HEK293T (cell line): ENCODE results near the gene CYB561A3.

Experiments used
- CTCF ChIA-PET: fragments of 350-600 bp; formaldehyde crosslinking; extraction: SDS; loops from one replicate; lab custom pipeline; 2021; ENCODE audit warnings: antibody characterized with exemption, inconsistent platforms; lab: Yijun Ruan, JAX
- POLR2A ChIA-PET: fragments of 350-600 bp; formaldehyde crosslinking; extraction: SDS; loops from one replicate; lab custom pipeline; 2020; ENCODE audit warnings: antibody characterized with exemption, inconsistent platforms; lab: Yijun Ruan, JAX
- DNase-seq: peaks from one replicate; pipeline ENCODE4 v3.0.0; 2012; ENCODE audit warnings: mixed read lengths; ENCODE audit errors: extremely low spot score
- ARNT ChIP-seq: fragments of 450-650 bp; IDR thresholded peaks from 2 replicates; pipeline ENCODE4 v1.6.1; 2017; ENCODE audit warnings: mild to moderate bottlenecking
- BHLHE40 ChIP-seq: fragments of 450-650 bp; IDR thresholded peaks from 2 replicates; pipeline ENCODE4 v1.6.1; 2016; ENCODE audit warnings: mild to moderate bottlenecking, moderate library complexity, borderline replicate concordance
- CTBP1 ChIP-seq: fragments of 450-650 bp; IDR thresholded peaks from 2 replicates; pipeline ENCODE4 v1.6.1; 2016; ENCODE audit warnings: borderline replicate concordance
- ELF4 ChIP-seq: fragments of 450-650 bp; IDR thresholded peaks from 2 replicates; pipeline ENCODE4 v1.6.1; 2017; ENCODE audit warnings: antibody characterized with exemption
- FOXA1 ChIP-seq: fragments of 450-650 bp; IDR thresholded peaks from 2 replicates; pipeline ENCODE4 v1.6.1; 2016; ENCODE audit warnings: mild to moderate bottlenecking
- FOXK2 ChIP-seq: fragments of 450-650 bp; IDR thresholded peaks from 2 replicates; pipeline ENCODE4 v1.6.1; 2016; ENCODE audit warnings: mild to moderate bottlenecking
- FOXM1 ChIP-seq: fragments of 450-650 bp; IDR thresholded peaks from 2 replicates; pipeline ENCODE4 v1.6.1; 2017; ENCODE audit warnings: mild to moderate bottlenecking, borderline replicate concordance
- HDGF ChIP-seq: fragments of 450-650 bp; IDR thresholded peaks from 2 replicates; pipeline ENCODE4 v1.6.1; 2017; ENCODE audit warnings: antibody characterized with exemption, borderline replicate concordance
- L3MBTL2 ChIP-seq: fragments of 450-650 bp; conservative IDR thresholded peaks from 2 replicates; pipeline ENCODE4 v1.6.1; 2016; ENCODE audit warnings: mild to moderate bottlenecking
- LEF1 ChIP-seq: fragments of 450-650 bp; IDR thresholded peaks from 2 replicates; pipeline ENCODE4 v1.6.1; 2017; ENCODE audit warnings: mild to moderate bottlenecking, borderline replicate concordance
- NFRKB ChIP-seq: fragments of 450-650 bp; IDR thresholded peaks from 2 replicates; pipeline ENCODE4 v1.6.1; 2016; ENCODE audit warnings: mild to moderate bottlenecking, moderate library complexity
- SP1 ChIP-seq: fragments of 450-650 bp; IDR thresholded peaks from 2 replicates; pipeline ENCODE4 v1.6.1; 2017
- SUZ12 ChIP-seq: fragments of 450-650 bp; IDR thresholded peaks from 2 replicates; pipeline ENCODE4 v1.6.1; 2016; ENCODE audit warnings: mild to moderate bottlenecking
- TARDBP ChIP-seq: fragments of 450-650 bp; IDR thresholded peaks from 2 replicates; pipeline ENCODE4 v1.6.1; 2016
- ZNF384 ChIP-seq: fragments of 450-650 bp; IDR thresholded peaks from 2 replicates; pipeline ENCODE4 v1.6.1; 2016
- TF ChIP-seq, protein P1 (sequence below): fragments of 450-650 bp; IDR thresholded peaks from 2 replicates; pipeline ENCODE4 v1.6.1; 2016

Gene CYB561A3

DNA sequence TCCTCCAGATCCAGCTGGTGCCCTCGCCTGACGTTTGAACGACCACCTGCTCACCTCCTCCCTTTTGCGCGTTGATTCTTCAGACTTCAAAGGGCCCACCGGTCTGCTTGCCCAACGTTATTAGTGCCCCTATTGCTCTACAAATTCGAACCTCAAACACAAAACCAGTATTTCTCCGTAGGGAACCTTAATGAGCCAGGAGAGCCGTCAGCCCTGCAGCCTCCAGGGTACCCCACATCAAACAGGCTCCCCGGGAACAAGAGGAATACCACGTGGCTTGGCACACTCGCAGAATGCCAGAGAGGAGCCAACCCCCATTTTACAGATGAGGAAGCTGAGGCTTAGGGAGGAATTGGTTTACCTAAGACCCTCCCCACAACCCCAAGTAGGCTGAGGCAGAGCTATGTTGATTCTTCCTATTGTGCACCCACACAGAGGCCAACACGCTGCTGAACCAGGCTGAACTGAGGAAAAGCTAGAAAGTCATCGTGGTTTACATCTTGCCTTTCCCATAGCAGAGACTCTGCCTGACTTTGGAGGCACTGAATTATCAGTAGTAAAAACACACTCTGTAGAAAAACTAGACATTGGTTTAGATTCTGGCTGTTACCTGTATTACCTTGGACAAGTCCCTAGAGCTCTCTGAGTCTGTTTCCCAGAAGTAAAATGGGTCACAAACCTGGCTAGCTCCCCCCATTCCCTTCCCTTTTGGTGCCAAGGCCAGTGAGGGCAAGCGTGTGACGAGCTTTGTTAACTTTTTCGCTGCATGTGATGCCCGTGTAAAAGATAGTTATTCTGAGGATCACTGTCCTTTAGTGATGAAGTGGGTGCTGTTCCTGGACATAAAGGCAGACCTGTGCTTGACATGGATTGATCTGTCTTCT lies 27.9 kb downstream of the CYB561A3 start:
- ChIA-PET CTCF (interaction anchor here (0.9 to 2.0 kb wide), 2 partner anchors 28 to 51 kb away, joined by 3 to 27 read pairs; partner anchors contain the start of genes CYB561A3 and TMEM138), POLR2A (interaction anchor here (0.9 to 7.2 kb wide), 9 partner anchors 12 to 421 kb away, joined by 3 to 103 read pairs (median 9); partner anchors contain the start of genes CPSF7, CYB561A3, SDHAF2 and TMEM109)
- TF ChIP-seq L3MBTL2 (peak; percentile 60), CTBP1 (no peak)
- no peak for DNase-seq

DNA sequence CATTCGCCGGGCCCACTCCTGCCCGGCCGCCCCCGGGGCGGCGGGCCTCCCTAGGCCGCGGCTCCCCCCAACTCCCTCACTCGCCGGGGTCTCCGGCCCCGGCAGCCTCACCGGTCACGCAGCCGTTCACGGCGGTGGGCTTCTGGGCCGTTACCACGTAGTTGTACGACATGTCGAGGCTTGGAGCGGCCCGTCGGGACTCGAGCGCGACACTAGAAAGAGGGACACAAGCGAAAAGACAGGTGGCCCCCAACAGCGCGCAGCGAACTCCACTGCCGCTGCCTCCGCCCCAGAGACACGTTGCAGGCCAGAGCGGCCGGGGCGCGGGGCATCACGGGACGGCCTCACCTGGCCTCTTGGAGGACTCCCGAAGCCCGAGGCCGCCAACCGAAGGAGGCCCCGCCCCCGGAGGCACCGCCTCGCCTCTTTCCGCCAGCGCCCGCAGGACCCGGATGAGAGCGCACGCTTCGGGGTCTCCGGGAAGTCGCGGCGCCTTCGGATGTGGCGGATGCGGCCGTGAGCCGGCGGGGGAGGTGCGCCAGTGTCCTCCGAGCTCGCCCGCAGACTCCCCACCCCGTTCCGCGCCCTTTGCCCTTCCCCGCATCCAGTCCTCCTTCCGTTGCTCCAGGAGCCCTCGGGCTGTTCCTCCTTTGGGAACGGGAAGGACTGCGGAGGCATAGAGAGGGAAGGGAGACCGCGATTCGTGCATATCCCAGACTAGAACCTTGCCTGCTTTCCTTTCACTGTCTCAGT lies 28.7 kb downstream of the CYB561A3 start, which contains the start of the genes DDB1 and TKFC:
Gene DDB1, minus strand, starts transcription at position 309 of the 753 bp plus-strand sequence. Its CDS starts 137 bp downstream, at position 172.
Gene TKFC, plus strand, starts transcription at position 432 of the 753 bp plus-strand sequence. CDS start 1,501 bp downstream, outside the sequence.
- peak; percentile 97 for DNase-seq
- TF ChIP-seq NFRKB (no peak), ZNF384 (no peak), ARNT (no peak), BHLHE40 (no peak), FOXA1 (no peak), SUZ12 (no peak)
- ChIA-PET POLR2A (interaction anchor here (1.0 to 7.2 kb wide), 8 partner anchors 13 to 420 kb away, joined by 6 to 103 read pairs (median 9); partner anchors contain the start of genes CPSF7, CYB561A3, SDHAF2 and TMEM109), CTCF (interaction anchor here (0.9 to 2.0 kb wide), 2 partner anchors 29 to 52 kb away, joined by 3 to 27 read pairs; partner anchors contain the start of genes CYB561A3 and TMEM138)

DNA sequence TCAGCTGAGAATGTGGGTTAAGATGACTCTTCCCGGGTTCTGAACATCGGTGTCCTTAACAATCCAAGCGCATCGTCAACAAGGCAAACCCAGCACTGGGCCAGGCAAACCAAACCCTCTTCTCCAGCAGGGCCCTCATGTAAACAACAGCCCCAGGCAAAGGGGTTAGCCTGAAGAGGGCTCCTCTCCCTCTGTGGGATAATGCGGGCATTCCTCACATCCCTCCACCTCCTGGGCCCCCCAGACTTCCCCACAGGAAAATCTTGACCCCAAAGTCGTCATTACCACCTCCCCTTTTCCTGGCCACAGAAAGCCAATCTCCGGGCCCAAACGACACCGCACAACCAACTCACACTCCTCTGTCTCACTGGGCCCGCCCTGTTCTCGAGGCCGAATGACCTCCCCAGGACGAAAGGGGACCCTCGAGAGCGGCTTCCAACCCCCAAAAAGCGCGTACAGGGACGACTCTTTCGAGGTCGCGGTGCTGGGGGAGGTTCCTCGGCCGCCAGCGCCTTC lies 29.3 kb downstream of the CYB561A3 start:
- TF ChIP-seq FOXM1 (no peak), NFRKB (no peak), FOXK2 (no peak), LEF1 (no peak)
- ChIA-PET CTCF (interaction anchor here (0.6 to 2.2 kb wide), 2 partner anchors 52 to 304 kb away, joined by 3 to 6 read pairs; no protein-coding TSS in a partner anchor), POLR2A (interaction anchor here (1.0 to 1.8 kb wide), 4 partner anchors 18 to 97 kb away, joined by 3 to 15 read pairs (median 6); partner anchors contain the start of genes CPSF7, CYB561A3, SDHAF2 and TMEM138)
- DNase-seq = peak; percentile 50

DNA sequence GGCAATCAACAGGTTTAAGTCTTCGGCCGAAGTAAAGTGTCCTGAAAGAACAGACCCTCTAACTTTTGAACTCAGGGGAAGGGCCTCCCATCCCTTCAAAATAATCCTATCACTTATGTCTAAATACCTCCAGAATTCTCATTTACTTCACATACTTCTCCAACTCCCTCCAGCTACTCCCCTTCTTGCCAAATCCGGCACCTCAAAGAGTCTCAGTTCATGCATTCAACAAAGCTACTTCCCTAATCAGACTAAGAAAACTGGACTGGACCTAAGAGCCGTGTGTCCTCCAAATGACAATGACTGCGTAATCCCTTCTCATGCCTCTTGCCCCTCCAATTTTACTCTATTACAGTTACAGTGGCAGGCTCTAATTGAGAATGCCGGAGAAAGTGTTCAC lies 30.0 kb downstream of the CYB561A3 start:
- ChIA-PET POLR2A (interaction anchor here (0.6 to 1.8 kb wide), 5 partner anchors 19 to 98 kb away, joined by 3 to 15 read pairs (median 4); partner anchors contain the start of genes CPSF7, CYB561A3, SDHAF2 and TMEM138), CTCF (interaction anchor here (0.6 to 2.2 kb wide), 2 partner anchors 53 to 304 kb away, joined by 3 to 6 read pairs; no protein-coding TSS in a partner anchor)
- TF ChIP-seq TARDBP (no peak), FOXM1 (no peak), FOXK2 (no peak), ELF4 (no peak), HDGF (no peak), LEF1 (no peak), L3MBTL2 (no peak), FOXA1 (no peak), BHLHE40 (no peak)
- TF ChIP-seq, protein P1, sequence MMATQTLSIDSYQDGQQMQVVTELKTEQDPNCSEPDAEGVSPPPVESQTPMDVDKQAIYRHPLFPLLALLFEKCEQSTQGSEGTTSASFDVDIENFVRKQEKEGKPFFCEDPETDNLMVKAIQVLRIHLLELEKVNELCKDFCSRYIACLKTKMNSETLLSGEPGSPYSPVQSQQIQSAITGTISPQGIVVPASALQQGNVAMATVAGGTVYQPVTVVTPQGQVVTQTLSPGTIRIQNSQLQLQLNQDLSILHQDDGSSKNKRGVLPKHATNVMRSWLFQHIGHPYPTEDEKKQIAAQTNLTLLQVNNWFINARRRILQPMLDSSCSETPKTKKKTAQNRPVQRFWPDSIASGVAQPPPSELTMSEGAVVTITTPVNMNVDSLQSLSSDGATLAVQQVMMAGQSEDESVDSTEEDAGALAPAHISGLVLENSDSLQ = no peak
- DNase-seq = no peak

DNA sequence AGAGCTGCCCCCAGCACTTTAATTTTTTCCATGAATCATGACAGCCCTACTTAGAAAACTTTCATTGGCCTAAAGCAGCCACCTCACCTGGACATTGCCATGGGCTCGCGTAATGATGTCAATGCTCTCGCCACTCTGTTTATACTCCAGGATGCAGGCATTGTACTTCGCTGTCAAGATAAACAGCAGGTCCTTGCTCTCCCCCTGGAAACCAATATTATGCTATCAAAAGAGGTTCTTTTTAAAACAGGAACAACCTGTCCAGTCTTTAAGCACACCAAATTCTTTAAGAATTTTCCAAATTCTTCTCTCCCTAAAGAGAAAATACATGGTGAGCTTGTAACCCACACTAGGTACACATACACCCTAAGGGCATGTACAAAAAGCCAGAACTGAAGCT lies 31.8 kb downstream of the CYB561A3 start:
- CTCF ChIA-PET = no interaction called here
- DNase-seq = no peak
- TF ChIP-seq TARDBP = no peak
- TF ChIP-seq CTBP1 = no peak
- TF ChIP-seq SP1 = no peak
- no peak for TF ChIP-seq ZNF384
- POLR2A ChIA-PET = interaction anchor here (0.7 kb wide), 1 partner anchor 32 kb away, joined by 3 read pairs; the partner anchor contains the start of genes CYB561A3 and TMEM138

DNA sequence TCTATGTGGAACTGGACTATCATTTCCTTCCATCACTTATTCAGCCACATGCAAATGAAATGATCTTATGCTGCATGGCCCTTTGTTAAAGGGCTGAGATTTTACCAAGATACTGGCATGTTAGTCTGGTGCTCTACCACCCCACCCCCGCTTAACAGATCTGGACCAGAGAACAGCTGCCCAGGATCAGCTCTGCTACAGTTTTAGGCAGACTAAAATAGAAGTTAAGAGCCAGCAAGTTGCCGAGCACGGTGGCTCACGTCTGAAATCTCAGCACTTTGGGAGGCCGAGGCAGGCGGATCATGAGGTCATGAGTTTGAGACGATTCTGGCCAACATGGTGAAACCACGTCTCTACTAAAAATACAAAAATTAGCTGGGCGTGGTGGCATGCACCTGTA lies 33.3 kb downstream of the CYB561A3 start:
- DNase-seq = no peak
- POLR2A ChIA-PET = no interaction called here
- CTCF ChIA-PET = interaction anchor here (1.3 kb wide), 1 partner anchor 107 kb away, joined by 3 read pairs; no protein-coding TSS in a partner anchor
- TF ChIP-seq ELF4 (no peak), FOXA1 (no peak), FOXM1 (no peak), HDGF (no peak), FOXK2 (no peak)
- TF ChIP-seq, protein P1 = no peak
